Loucy (cell line): ENCODE measurements around the gene LGALS9.

ENCODE experiments used
- CTCF ChIP-seq: fragments of 200-600 bp; sonication (generic); conservative IDR thresholded peaks from 2 replicates; pipeline ENCODE4 v1.5.1; 2014; ENCODE audit warnings: mild to moderate bottlenecking, antibody characterized with exemption, low read length
- EZH2phosphoT487 ChIP-seq: fragments of 200-600 bp; IDR thresholded peaks from 2 replicates; pipeline ENCODE4 v1.6.1; 2018; ENCODE audit warnings: antibody characterized with exemption, mild to moderate bottlenecking, moderate library complexity, borderline replicate concordance

DNA sequence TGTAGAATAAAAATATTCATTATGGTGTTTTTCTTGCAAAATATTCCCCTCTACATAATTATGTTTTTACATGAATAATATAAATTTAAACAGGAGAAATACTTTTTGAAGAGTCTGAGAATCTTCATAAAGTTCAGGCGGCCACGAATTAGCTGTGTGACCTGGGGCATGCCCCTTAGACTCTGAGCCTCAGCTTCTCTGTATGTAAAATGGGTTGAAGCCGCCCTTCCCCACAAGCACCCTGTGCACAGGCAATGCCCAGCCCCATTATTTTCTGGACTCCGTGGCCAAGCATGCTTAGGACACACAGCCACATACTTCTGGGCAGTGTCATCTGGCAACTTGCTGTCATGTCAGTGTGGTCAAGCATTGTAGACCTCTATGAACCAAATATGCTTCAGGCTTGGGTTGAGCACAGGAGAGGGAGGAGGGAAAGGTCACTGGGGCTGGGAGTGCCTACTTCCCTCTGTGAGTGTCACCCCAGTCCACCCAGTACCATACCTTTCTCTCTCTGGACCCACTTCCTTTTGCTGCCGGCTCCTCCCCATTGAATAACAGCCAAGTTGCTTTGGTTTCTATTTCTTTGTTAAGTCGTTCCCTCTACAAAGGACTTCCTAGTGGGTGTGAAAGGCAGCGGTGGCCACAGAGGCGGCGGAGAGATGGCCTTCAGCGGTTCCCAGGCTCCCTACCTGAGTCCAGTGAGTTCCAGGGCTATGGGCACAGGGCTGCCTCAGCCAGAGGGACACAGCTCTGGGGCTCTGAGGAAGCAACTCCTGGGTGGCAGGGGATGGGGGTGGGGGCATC lies at the start of gene LGALS9:
- TF ChIP-seq CTCF (no peak), EZH2phosphoT487 (no peak)
